Midbrain (tissue), 1 donor: ENCODE results near the gene STEAP3.

ENCODE experiments used
- DNase-seq: peaks from one replicate; lab custom pipeline; 2025; lab: John Stamatoyannopoulos, UW

STEAP3 gene

GRCh38 chr2:119294671-119295070 is 71.0 kb downstream of the STEAP3 start:
- DNase-seq: no peak

- no peak for DNase-seq
These were observed 72.2 kb downstream of the STEAP3 start for GRCh38 chr2:119295688-119296375.

- no peak for DNase-seq
These were observed 77.8 kb downstream of the STEAP3 start for GRCh38 chr2:119301413-119301812.

- DNase-seq: no peak
These were observed 81.2 kb downstream of the STEAP3 start for GRCh38 chr2:119304847-119305246.

GRCh38 chr2:119305497-119306195 is 82.0 kb downstream of the STEAP3 start:
- no peak for DNase-seq

- no peak for DNase-seq
These were observed 82.6 kb downstream of the STEAP3 start for GRCh38 chr2:119306196-119306590.

GRCh38 chr2:119307419-119308140 is 83.9 kb downstream of the STEAP3 start:
- no peak for DNase-seq

GRCh38 chr2:119308793-119309330 is 85.2 kb downstream of the STEAP3 start:
- no peak for DNase-seq

- DNase-seq: no peak
These were observed 87.7 kb downstream of the STEAP3 start for GRCh38 chr2:119311371-119311770.

- DNase-seq: no peak
These were observed 88.2 kb downstream of the STEAP3 start for GRCh38 chr2:119311831-119312230.
